NOMO-1 treated with dmso at 0.1 percent for 144 hours (cell line): ENCODE data around the gene GALR2.
"Not testable (repeated sequence)": the region's sequence is repeated elsewhere in the genome, so short reads cannot be mapped to it uniquely, and the experiment has no call there.

Source experiments
- DNase-seq: peaks from one replicate; lab custom pipeline; 2025; ENCODE audit not compliant: unreplicated experiment; lab: John Stamatoyannopoulos, UW

Gene GALR2

GRCh38 chr17:76049836-76050537 is 24.6 kb upstream of the GALR2 start:
- DNase-seq, result no peak

GRCh38 chr17:76050538-76051467 is 23.8 kb upstream of the GALR2 start:
- DNase-seq, result no peak

- no peak for DNase-seq
Observed at GRCh38 chr17:76051561-76051960, 23.0 kb upstream of the GALR2 start.

DNA sequence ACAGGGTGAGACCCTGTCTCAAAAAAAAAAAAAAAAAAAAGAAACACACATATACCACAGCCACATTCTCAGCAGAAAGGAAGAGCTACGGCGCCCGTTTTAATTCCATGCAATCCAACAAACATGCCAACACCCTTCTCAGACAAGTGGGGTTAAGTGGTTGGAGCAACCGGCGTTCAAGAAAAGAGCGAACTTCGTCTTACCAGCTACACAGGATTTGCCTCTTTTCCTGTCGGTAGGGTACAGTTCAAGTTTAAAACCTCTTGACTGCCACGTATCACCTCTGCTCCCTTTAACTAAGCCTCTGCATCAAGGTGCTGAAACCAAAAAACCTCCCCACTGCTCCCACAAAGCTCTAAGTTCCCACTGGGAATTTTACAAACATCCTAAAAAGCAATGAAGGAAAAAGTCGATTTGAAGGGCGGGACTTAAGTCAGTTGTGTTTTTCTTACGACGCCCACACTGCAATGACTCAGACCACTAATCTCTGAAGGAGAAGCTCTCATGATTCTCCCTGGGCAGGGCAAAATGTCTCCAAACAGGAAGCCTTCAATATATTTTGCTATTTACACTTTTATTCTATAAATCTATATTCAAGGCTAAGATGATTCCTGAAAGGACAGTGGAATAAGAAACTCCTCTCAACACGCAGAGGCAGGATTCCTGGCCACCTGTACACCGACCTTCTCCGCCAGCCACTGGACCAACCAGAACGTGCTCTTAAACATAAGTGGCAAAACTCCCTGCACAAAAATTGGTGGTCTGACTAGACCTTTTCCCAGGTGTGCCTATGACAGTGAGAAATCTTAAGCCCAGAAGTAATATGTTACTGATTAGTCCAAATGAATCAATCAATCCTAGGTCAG is 21.1 kb upstream of the GALR2 start:
- DNase-seq, result no peak

DNA sequence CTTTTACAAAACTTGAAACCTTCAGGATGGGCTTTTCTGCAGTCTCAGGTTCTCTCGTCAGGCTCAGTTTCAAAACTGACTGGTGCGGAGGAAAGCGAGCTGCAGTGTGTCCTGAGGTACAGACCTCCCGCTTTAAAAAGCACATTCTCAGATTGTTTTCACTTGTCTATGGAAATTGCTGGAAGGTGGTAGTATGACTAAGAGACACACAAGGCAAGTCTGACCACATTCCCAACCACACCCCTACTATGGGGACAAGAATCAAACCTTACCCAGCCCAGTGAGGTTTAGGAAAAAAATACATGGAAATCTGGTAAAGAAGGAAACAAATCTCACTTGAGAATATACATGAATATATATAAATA is 20.5 kb upstream of the GALR2 start:
- DNase-seq, result no peak

GRCh38 chr17:76056882-76057281 is 17.7 kb upstream of the GALR2 start:
- DNase-seq, result no peak

GRCh38 chr17:76058264-76058663 is 16.3 kb upstream of the GALR2 start:
- not testable (repeated sequence) for DNase-seq

DNA sequence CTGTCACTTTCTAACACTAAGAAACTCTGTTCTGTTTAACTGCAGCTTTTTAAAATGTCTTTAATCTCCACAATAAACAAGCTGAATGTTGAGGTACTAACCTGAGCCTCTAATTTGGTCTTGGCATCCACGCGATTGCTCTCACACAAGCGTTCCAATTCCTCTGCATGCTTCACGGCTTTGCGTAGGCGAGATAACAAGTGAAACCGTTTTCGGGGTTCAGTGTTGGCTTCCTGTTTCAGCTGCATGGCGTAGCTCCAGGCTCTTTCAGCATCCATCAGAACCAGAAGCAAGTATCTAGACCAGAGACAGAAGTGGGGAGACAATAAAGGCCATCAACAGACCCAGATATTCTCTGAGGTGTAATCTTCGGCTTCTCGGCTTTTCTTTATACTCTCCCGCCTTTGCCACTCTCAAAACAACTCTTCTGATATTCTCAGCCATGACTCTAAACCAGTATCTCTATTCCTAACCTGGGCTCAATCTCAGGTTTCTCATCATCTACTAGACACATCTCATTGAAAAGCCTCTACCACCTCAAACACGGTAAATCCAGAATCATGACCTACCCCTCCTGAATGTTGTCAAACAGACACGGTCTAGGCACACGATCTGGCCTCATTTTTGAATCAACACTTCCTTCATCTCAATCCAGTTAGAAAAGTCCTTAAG is 10.6 kb upstream of the GALR2 start:
- no peak for DNase-seq

- no peak for DNase-seq
Observed at GRCh38 chr17:76065775-76066174, 8.8 kb upstream of the GALR2 start.

- no peak for DNase-seq
Observed at GRCh38 chr17:76071531-76072147, 2.9 kb upstream of the GALR2 start.

GRCh38 chr17:76072148-76072858 is 2.3 kb upstream of the GALR2 start, which contains the start of gene SRP68:
SRP68 (minus strand) TSS chr17:76072517; CDS start chr17:76072491, 26 bp downstream.
- DNase-seq, result peak; percentile 83

- peak; percentile 33 for DNase-seq
Observed at GRCh38 chr17:76075364-76076145, 974 bp downstream of the GALR2 start.

DNA sequence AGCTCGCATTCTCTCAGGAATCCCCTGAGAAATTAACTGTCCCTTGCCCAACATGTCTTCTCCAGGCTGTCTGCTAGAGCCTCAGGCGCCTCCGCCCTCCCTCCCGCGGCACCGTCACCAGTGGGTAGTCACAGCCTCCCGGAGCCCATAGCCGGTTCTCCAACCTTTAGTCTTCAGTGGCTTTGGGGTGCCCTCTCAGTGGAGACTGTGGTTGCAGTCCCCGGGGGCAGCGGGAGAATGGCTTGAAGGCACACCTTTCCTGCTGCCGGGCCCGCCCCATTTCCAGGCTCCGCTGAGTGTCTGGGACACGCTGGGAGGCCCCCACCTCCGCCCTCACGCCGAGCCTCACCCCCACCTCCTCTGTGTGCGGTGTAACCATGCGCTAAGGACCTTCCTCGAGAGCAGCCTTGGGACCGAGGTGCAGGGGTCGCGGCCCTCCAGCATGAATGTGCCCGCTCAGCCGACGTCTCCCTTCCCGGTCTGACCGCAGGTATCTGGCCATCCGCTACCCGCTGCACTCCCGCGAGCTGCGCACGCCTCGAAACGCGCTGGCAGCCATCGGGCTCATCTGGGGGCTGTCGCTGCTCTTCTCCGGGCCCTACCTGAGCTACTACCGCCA is 1.7 kb downstream of the GALR2 start:
- DNase-seq, result no peak

GRCh38 chr17:76076765-76077583 is 2.4 kb downstream of the GALR2 start:
- DNase-seq, result no peak

DNA sequence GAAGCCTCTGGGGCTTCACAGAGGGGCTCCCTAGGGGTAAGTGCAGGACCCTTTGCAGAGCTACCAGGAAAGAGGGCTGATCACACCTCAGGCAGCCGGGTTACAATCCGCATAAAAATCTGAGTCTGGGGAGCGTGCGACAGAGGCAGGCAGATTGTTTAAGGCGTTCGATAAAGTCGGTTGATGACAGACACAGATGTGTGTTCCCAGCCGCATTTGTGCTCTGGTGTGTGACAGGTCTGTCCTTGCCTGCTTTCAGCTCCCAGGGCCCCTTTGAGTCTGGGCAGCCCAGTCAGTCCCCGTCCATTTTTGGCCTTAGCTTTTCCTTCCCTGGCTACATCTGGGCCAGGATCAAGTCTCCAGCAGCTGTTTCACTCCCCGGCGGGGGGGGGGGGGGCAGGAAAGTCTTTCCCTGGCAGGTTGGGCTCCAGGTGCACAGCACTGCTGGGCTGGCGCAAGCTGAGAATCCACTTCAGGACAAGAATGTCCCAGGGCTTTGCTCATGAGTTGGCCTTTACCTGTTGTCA is 3.1 kb downstream of the GALR2 start:
- no peak for DNase-seq

GRCh38 chr17:76078370-76078769 is 3.8 kb downstream of the GALR2 start:
- not testable (repeated sequence) for DNase-seq

- DNase-seq, result no peak
Observed at GRCh38 chr17:76078860-76079534, 4.4 kb downstream of the GALR2 start, which contains the start of gene ZACN. ZACN (plus strand) TSS chr17:76079182; CDS start chr17:76079265, 83 bp downstream.
